ENCODE data around the gene ZBTB21.

GRCh38 chr21:41989698-41990097, 20.5 kb downstream of the ZBTB21 start:
- TF ChIP-seq CTCF (IDR thresholded peaks at IDR 0.05) = no peak
- no peak for TF ChIP-seq POLR2A (IDR thresholded peaks at IDR 0.05)

Data from adrenal gland (tissue), 5 donors.